ENCODE results near the gene KCNAB1. TPM values are rescaled to one million over a fixed set of nuclear protein-coding genes. Genes with fewer than 3 reads are reported as not detected.

The KCNAB1 gene
- total and polyA plus RNA-seq, 4 donors, result 0.16 to 2.4 (median 0.72) TPM

DNA sequence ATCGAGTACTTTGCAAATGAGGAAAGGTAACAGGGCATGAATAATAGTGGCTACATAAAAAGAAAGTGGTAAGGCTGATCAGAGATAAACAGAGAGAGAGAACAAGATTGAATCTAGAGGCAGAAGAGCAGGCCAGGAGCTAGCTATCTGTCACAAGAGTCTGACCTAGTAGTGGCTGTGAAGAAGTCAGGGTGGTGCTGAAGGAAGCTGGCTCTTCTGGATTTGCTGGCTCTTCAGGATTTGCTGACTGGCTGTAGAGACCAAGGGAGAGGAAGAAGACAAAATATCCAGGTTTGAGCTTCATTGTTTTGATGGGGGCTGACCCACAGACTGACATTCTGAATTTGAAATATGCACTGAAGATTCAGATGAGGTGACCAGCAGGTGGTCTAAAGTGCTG, 292.2 kb downstream of the KCNAB1 start:
- no peak overlapping the region for H3K4me3 ChIP-seq
- TF ChIP-seq, protein P1, sequence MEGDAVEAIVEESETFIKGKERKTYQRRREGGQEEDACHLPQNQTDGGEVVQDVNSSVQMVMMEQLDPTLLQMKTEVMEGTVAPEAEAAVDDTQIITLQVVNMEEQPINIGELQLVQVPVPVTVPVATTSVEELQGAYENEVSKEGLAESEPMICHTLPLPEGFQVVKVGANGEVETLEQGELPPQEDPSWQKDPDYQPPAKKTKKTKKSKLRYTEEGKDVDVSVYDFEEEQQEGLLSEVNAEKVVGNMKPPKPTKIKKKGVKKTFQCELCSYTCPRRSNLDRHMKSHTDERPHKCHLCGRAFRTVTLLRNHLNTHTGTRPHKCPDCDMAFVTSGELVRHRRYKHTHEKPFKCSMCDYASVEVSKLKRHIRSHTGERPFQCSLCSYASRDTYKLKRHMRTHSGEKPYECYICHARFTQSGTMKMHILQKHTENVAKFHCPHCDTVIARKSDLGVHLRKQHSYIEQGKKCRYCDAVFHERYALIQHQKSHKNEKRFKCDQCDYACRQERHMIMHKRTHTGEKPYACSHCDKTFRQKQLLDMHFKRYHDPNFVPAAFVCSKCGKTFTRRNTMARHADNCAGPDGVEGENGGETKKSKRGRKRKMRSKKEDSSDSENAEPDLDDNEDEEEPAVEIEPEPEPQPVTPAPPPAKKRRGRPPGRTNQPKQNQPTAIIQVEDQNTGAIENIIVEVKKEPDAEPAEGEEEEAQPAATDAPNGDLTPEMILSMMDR (IDR thresholded peaks at IDR 0.05; ENCODE audit: control extremely low read depth, extremely low read depth), result no peak
- 82 to 91% methylated on average over 1 of the region's 1 CpG for WGBS, 2 donors
- DNase-seq (no peak), ATAC-seq (ENCODE audit: insufficient read depth, low FRiP score) (no peak)
- no peak overlapping the region for H3K9ac ChIP-seq (ENCODE audit: insufficient read depth in 1 of 2, low read length in 2 of 2)
- H3K27me3 ChIP-seq (ENCODE audit: control insufficient read depth in 3 of 3, insufficient read depth in 3 of 3, low read length in 2 of 3), result no peaks in the 10 kb centered on the region
- peaks cover 0 to 11% (median 0%) of the 10 kb centered on the region in 5 donors for H3K4me1 ChIP-seq (ENCODE audit: control insufficient read depth in 5 of 5, insufficient read depth in 5 of 5, low read length in 5 of 5)
- no peaks in the 10 kb centered on the region for H3K9me3 ChIP-seq (ENCODE audit: control insufficient read depth in 4 of 4, insufficient read depth in 3 of 4, low read length in 3 of 4)
- no peak overlapping the region for H3K27ac ChIP-seq (ENCODE audit: low read depth in 1 of 2, low read length in 1 of 2)
- H3K36me3 ChIP-seq (ENCODE audit: control insufficient read depth in 4 of 4, insufficient read depth in 4 of 4, low read length in 4 of 4), result no peaks in the 10 kb centered on the region

DNA sequence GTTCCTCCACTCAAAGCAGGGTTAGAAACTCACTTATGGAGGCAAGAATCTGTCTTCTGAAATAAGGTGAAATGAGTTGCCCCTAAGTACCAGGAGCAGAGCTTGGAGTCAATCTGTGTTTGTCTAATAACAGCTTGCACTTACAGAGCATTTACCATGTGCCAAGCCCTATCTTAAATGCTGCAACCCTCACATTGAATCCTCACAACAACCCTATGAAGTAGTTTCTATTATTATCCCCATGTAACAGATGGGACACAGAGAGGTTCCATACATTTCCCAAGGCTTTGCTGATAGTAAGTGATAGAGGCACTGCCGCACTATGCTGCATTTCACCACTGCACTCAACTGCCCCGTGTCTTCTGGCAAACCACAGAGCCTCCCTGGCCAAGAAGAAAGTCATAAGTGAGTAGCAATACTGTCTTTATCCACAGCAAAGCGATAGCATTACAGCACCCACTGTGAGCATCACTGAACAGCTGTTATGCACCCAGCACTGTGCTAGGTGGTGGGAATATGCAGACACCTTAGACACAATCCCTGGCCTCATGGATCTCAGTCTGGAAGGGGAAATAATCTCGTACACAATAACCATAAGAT, 293.0 kb downstream of the KCNAB1 start:
- Histone ChIP-seq H3K9ac (ENCODE audit: insufficient read depth in 1 of 2, low read length in 2 of 2) (no peak overlapping the region), H3K27me3 (ENCODE audit: control insufficient read depth in 3 of 3, insufficient read depth in 3 of 3, low read length in 2 of 3) (no peaks in the 10 kb centered on the region), H3K27ac (ENCODE audit: low read depth in 1 of 2, low read length in 1 of 2) (no peak overlapping the region), H3K36me3 (ENCODE audit: control insufficient read depth in 4 of 4, insufficient read depth in 4 of 4, low read length in 4 of 4) (no peaks in the 10 kb centered on the region), H3K4me1 (ENCODE audit: control insufficient read depth in 5 of 5, insufficient read depth in 5 of 5, low read length in 5 of 5) (peaks cover 0 to 14% (median 0%) of the 10 kb centered on the region in 5 donors), H3K9me3 (ENCODE audit: control insufficient read depth in 4 of 4, insufficient read depth in 3 of 4, low read length in 3 of 4) (no peaks in the 10 kb centered on the region), H3K4me3 (no peak overlapping the region)
- ATAC-seq (ENCODE audit: insufficient read depth, low FRiP score) (no peak), DNase-seq (no peak)
- TF ChIP-seq, protein P1 (IDR thresholded peaks at IDR 0.05; ENCODE audit: control extremely low read depth, extremely low read depth), result no peak
- WGBS, 2 donors, result 89 to 92% methylated on average over 4 of the region's 4 CpGs

DNA sequence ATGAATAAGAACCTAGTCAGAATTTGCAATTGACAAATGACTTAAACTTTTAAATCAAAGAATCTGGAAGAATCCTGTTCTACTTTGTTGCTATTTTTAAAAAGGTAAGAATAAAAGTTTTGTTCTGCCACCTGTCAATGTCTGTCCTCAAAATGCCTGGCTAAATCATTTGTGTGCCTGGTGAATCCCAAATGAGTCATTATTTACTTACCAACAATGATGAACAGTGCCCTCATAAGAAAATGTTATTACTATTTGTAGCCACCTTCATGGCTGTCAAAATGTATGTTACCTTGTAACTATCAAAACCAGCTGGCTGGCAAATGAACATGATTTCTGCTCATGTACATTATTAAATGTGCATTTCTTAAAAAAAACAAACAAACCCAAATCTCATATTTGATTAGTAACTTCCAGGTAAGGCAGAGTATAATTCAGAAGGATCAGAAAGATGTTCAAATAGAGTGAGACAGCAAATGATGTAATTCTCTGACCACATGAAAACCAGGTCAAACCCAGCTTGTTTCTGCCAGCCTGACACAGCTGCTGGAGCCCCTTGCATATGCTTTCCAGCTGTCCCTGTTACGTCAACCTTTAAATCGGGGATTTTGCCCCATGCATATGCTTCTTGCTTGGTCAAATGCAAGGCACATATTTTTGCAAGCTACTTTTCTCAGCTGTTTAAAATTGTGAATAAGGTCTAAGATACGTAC, 296.6 kb downstream of the KCNAB1 start:
- ATAC-seq (ENCODE audit: insufficient read depth, low FRiP score) (no peak), DNase-seq (no peak)
- Histone ChIP-seq H3K9ac (ENCODE audit: insufficient read depth in 1 of 2, low read length in 2 of 2) (no peak overlapping the region), H3K4me1 (ENCODE audit: control insufficient read depth in 5 of 5, insufficient read depth in 5 of 5, low read length in 5 of 5) (peaks cover 0 to 14% (median 0%) of the 10 kb centered on the region in 5 donors), H3K27me3 (ENCODE audit: control insufficient read depth in 3 of 3, insufficient read depth in 3 of 3, low read length in 2 of 3) (no peaks in the 10 kb centered on the region), H3K27ac (ENCODE audit: low read depth in 1 of 2, low read length in 1 of 2) (no peak overlapping the region), H3K9me3 (ENCODE audit: control insufficient read depth in 4 of 4, insufficient read depth in 3 of 4, low read length in 3 of 4) (no peaks in the 10 kb centered on the region), H3K4me3 (no peak overlapping the region), H3K36me3 (ENCODE audit: control insufficient read depth in 4 of 4, insufficient read depth in 4 of 4, low read length in 4 of 4) (no peaks in the 10 kb centered on the region)
- TF ChIP-seq, protein P1 (IDR thresholded peaks at IDR 0.05; ENCODE audit: control extremely low read depth, extremely low read depth), result no peak
- 80 to 85% methylated on average over 3 of the region's 3 CpGs for WGBS, 2 donors
